AG04450 (cell line): Measurements from ENCODE around the gene CNN2. TPM values are rescaled to one million over a fixed set of nuclear protein-coding genes. Genes with fewer than 3 reads are reported as not detected.

Experiments used
- CTCF ChIA-PET: fragments of 300-600, 350-600 bp; formaldehyde crosslinking; extraction: SDS; loops from one replicate; lab custom pipeline; 2022; ENCODE audit warnings: antibody characterized with exemption, inconsistent platforms; lab: Charles Lee
- POLR2A ChIA-PET: fragments of 350-600 bp; formaldehyde crosslinking; extraction: SDS; loops from one replicate; lab custom pipeline; 2021; ENCODE audit warnings: antibody characterized with exemption, inconsistent platforms; lab: Yijun Ruan, JAX
- DNase-seq: peaks from one replicate; pipeline ENCODE4 v3.0.0-alpha.2; 2011; ENCODE audit warnings: low read depth, low spot score
- H3K27ac ChIP-seq: one replicate; pipeline ENCODE4 v1.5.1; 2012; ENCODE audit warnings: low read depth, low read length, control low read depth
- H3K27me3 ChIP-seq: one replicate; pipeline ENCODE4 v1.6.0; 2012; ENCODE audit warnings: low read length; ENCODE audit not compliant: control insufficient read depth, insufficient read depth
- H3K4me3 ChIP-seq: 2 replicates; pipeline ENCODE4 v1.5.1; 2011; ENCODE audit warnings: mild to moderate bottlenecking, low read depth, low read length, control low read depth
- H3K9me3 ChIP-seq: 2 replicates; pipeline ENCODE4 v1.5.1; 2012; ENCODE audit warnings: low read length; ENCODE audit not compliant: control insufficient read depth, insufficient read depth
- CTCF ChIP-seq: IDR thresholded peaks from 2 replicates; pipeline ENCODE4 v1.5.1; 2011; ENCODE audit warnings: low read depth, low read length, control low read depth, inconsistent platforms
- polyA plus RNA-seq: library from polyadenylated mRNA; depleted of rRNA; stranded (reverse); fragments of >200 nt; gene quantifications from 2 replicates; pipeline ENCODE4 v1.2.3, GENCODE V29; 2011

Gene CNN2
- polyA plus RNA-seq, 1 experiment: 302 TPM

- CTCF ChIA-PET: interaction anchor here (1.6 to 4.4 kb wide), 3 partner anchors 12 to 62 kb away, joined by 6 to 26 read pairs (median 16); no protein-coding TSS in a partner anchor
- H3K27ac ChIP-seq: no peak overlapping the region
- POLR2A ChIA-PET: no interaction called here
- H3K4me3 ChIP-seq: peak overlapping the region; percentile 51
- peak; percentile 57 for TF ChIP-seq CTCF
- H3K27me3 ChIP-seq: no peaks in the 10 kb centered on the region
- peaks cover 4% of the 10 kb centered on the region; the same call in 1 of the 2 replicates for H3K9me3 ChIP-seq
- DNase-seq: no peak
These were observed 43.7 kb upstream of the CNN2 start for GRCh38 chr19:982567-983170.

- ChIA-PET CTCF (interaction anchor here (0.5 to 4.4 kb wide), 8 partner anchors 49 to 260 kb away, joined by 3 to 19 read pairs (median 4); no protein-coding TSS in a partner anchor), POLR2A (interaction anchor here (0.6 to 1.8 kb wide), 12 partner anchors 8 to 319 kb away, joined by 3 to 11 read pairs (median 4); partner anchors contain the start of genes CIRBP and PRTN3)
- Histone ChIP-seq H3K9me3 (peaks cover 4% of the 10 kb centered on the region; the same call in 1 of the 2 replicates), H3K27ac (peak within 1 kb of the TSS; percentile 86), H3K4me3 (peak within 1 kb of the TSS; percentile 98), H3K27me3 (no peaks in the 10 kb centered on the region)
- no peak for TF ChIP-seq CTCF
- peak; percentile 49 for DNase-seq
These were observed 42.0 kb upstream of the CNN2 start, which contains the start of gene WDR18 for GRCh38 chr19:984165-984967. WDR18 (plus strand) TSS chr19:984345; CDS start chr19:984354, 9 bp downstream.

- no peak overlapping the region for H3K27ac ChIP-seq
These were observed 40.3 kb upstream of the CNN2 start for GRCh38 chr19:986083-986482.

GRCh38 chr19:988081-988480, 38.3 kb upstream of the CNN2 start:
- Histone ChIP-seq H3K9me3 (peaks cover 12% of the 10 kb centered on the region; the same call in 1 of the 2 replicates), H3K27ac (no peak overlapping the region), H3K27me3 (no peaks in the 10 kb centered on the region), H3K4me3 (no peak overlapping the region)
- POLR2A ChIA-PET: no interaction called here
- no peak for DNase-seq
- CTCF ChIA-PET: interaction anchor here (1.2 kb wide), 1 partner anchor 132 kb away, joined by 3 read pairs; no protein-coding TSS in a partner anchor
- no peak for TF ChIP-seq CTCF

More at GRCh38 chr19:986083-986482, 40.3 kb upstream of the CNN2 start:
- no peaks in the 10 kb centered on the region for H3K27me3 ChIP-seq
- no peak for DNase-seq
- TF ChIP-seq CTCF: no peak
- H3K9me3 ChIP-seq: peaks cover 10% of the 10 kb centered on the region; the same call in 1 of the 2 replicates
- no peak overlapping the region for H3K4me3 ChIP-seq
- CTCF ChIA-PET: no interaction called here
- POLR2A ChIA-PET: no interaction called here
